GM12878 (cell line): ENCODE measurements around the gene MYO7B.

Experiments
- CEBPZ ChIP-seq: fragments of 150-350 bp; IDR thresholded peaks from 2 replicates; pipeline ENCODE4 v1.6.1; 2016; ENCODE audit warnings: low read depth, low read length
- CTCF ChIP-seq, 3 experiments: IDR thresholded peaks in 2 of 3; conservative IDR thresholded peaks in 1 of 3; 2 replicates each; pipeline ENCODE4 v1.5.1; 2011; ENCODE audit warnings: low read depth in 3 of 3, low read length in 3 of 3, mild to moderate bottlenecking in 3 of 3, control low read depth in 2 of 3, moderate library complexity in 2 of 3, inconsistent platforms in 1 of 3, mixed read lengths in 1 of 3; ENCODE audit not compliant: control insufficient read depth in 2 of 3, insufficient read depth in 1 of 3; ENCODE audit errors: extremely low read depth in 1 of 3
- EP300 ChIP-seq, 2 experiments: fragments of 150-350 bp in 1 of 2; IDR thresholded peaks; 2 replicates each; pipeline ENCODE4 v1.6.1; 2011 to 2012; ENCODE audit warnings: low read depth in 2 of 2, low read length in 2 of 2, borderline replicate concordance in 1 of 2, improper control_type of control experiment in 1 of 2, inconsistent platforms in 1 of 2; ENCODE audit not compliant: control insufficient read depth in 1 of 2
- JUND ChIP-seq: IDR thresholded peaks from 2 replicates; pipeline ENCODE4 v1.6.1; 2012; ENCODE audit warnings: low read depth, mild to moderate bottlenecking, low read length, improper control_type of control experiment, moderate library complexity
- NR2C2 ChIP-seq: IDR thresholded peaks from 2 replicates; pipeline ENCODE4 v1.6.1; 2011; ENCODE audit warnings: borderline replicate concordance, low read depth; ENCODE audit not compliant: control insufficient read depth, insufficient read length
- POLR2A ChIP-seq: IDR thresholded peaks from 2 replicates; pipeline ENCODE4 v1.6.1; 2011; ENCODE audit warnings: low read depth, mild to moderate bottlenecking, low read length
- POLR2AphosphoS5 ChIP-seq: IDR thresholded peaks from 2 replicates; pipeline ENCODE4 v1.6.1; 2011; ENCODE audit warnings: mild to moderate bottlenecking, low read length, inconsistent platforms
- SIN3A ChIP-seq: IDR thresholded peaks from 2 replicates; pipeline ENCODE4 v1.6.1; 2012; ENCODE audit warnings: low read depth, low read length, improper control_type of control experiment
- SMAD1 ChIP-seq: fragments of 450-650 bp; IDR thresholded peaks from 2 replicates; pipeline ENCODE4 v1.6.1; 2018; ENCODE audit warnings: mild to moderate bottlenecking, low read depth; ENCODE audit not compliant: partially characterized antibody
- ZNF24 ChIP-seq: fragments of 450-650 bp; IDR thresholded peaks from 2 replicates; pipeline ENCODE4 v1.6.1; 2017; ENCODE audit warnings: antibody characterized with exemption, mild to moderate bottlenecking
- ZNF687 ChIP-seq: fragments of 450-650 bp; IDR thresholded peaks from 2 replicates; pipeline ENCODE4 v1.6.1; 2017; ENCODE audit warnings: mild to moderate bottlenecking, moderate library complexity
- ZSCAN29 ChIP-seq: fragments of 450-650 bp; IDR thresholded peaks from 2 replicates; pipeline ENCODE4 v1.6.1; 2017; ENCODE audit warnings: mild to moderate bottlenecking, moderate library complexity
- TF ChIP-seq, protein P1 (sequence below): IDR thresholded peaks from 2 replicates; pipeline ENCODE4 v1.6.1; 2012; ENCODE audit warnings: mild to moderate bottlenecking, low read depth, low read length

- TF ChIP-seq CEBPZ (no peak), ZNF687 (no peak), CTCF (IDR thresholded peaks at IDR 0.05 in 2 of 3, conservative IDR thresholded peaks at IDR 0.05 in 1 of 3; ENCODE audit: control insufficient read depth in 2 of 3, extremely low read depth in 1 of 3, insufficient read depth in 1 of 3, low read depth in 3 of 3, low read length in 3 of 3) (no peak), SMAD1 (no peak), NR2C2 (no peak), ZNF24 (no peak), SIN3A (no peak), POLR2A (no peak), POLR2AphosphoS5 (no peak), EP300 (IDR thresholded peaks at IDR 0.05; ENCODE audit: borderline replicate concordance in 1 of 2, control insufficient read depth in 1 of 2, low read depth in 2 of 2, low read length in 2 of 2) (no peak), JUND (no peak), ZSCAN29 (no peak)
- TF ChIP-seq, protein P1, sequence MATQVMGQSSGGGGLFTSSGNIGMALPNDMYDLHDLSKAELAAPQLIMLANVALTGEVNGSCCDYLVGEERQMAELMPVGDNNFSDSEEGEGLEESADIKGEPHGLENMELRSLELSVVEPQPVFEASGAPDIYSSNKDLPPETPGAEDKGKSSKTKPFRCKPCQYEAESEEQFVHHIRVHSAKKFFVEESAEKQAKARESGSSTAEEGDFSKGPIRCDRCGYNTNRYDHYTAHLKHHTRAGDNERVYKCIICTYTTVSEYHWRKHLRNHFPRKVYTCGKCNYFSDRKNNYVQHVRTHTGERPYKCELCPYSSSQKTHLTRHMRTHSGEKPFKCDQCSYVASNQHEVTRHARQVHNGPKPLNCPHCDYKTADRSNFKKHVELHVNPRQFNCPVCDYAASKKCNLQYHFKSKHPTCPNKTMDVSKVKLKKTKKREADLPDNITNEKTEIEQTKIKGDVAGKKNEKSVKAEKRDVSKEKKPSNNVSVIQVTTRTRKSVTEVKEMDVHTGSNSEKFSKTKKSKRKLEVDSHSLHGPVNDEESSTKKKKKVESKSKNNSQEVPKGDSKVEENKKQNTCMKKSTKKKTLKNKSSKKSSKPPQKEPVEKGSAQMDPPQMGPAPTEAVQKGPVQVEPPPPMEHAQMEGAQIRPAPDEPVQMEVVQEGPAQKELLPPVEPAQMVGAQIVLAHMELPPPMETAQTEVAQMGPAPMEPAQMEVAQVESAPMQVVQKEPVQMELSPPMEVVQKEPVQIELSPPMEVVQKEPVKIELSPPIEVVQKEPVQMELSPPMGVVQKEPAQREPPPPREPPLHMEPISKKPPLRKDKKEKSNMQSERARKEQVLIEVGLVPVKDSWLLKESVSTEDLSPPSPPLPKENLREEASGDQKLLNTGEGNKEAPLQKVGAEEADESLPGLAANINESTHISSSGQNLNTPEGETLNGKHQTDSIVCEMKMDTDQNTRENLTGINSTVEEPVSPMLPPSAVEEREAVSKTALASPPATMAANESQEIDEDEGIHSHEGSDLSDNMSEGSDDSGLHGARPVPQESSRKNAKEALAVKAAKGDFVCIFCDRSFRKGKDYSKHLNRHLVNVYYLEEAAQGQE: no peak
Measured at GRCh38 chr2:127590386-127591190, 55.1 kb downstream of the MYO7B start.
